Activated CD4-positive, alpha-beta T cell treated with anti-CD3 and anti-CD28 coated beads, Interleukin-2, amount 50 U/mL, for 16 hours (primary cell): ENCODE data around the gene PCDH17.

Experiments
- DNase-seq: peaks from one replicate; pipeline ENCODE4 v3.0.0-alpha.2; 2020

PCDH17 gene

GRCh38 chr13:57637515-57637914 lies 6.0 kb downstream of the PCDH17 start:
- DNase-seq = no peak

- no peak for DNase-seq
These were observed 6.8 kb downstream of the PCDH17 start for GRCh38 chr13:57638186-57638890.

GRCh38 chr13:57640607-57641006 lies 9.1 kb downstream of the PCDH17 start:
- no peak for DNase-seq

- no peak for DNase-seq
These were observed 9.5 kb downstream of the PCDH17 start for GRCh38 chr13:57641051-57641450.

GRCh38 chr13:57644106-57644505 lies 12.6 kb downstream of the PCDH17 start:
- no peak for DNase-seq

GRCh38 chr13:57653229-57653989 lies 21.9 kb downstream of the PCDH17 start:
- DNase-seq = no peak

- DNase-seq = no peak
These were observed 33.9 kb downstream of the PCDH17 start for GRCh38 chr13:57665481-57665880.

GRCh38 chr13:57666131-57666953 lies 34.8 kb downstream of the PCDH17 start:
- no peak for DNase-seq

- DNase-seq = no peak
These were observed 40.6 kb downstream of the PCDH17 start for GRCh38 chr13:57672168-57672567.

GRCh38 chr13:57673197-57673596 lies 41.7 kb downstream of the PCDH17 start:
- no peak for DNase-seq

- DNase-seq = no peak
These were observed 44.0 kb downstream of the PCDH17 start for GRCh38 chr13:57675526-57675925.

GRCh38 chr13:57680609-57681008 lies 49.1 kb downstream of the PCDH17 start:
- no peak for DNase-seq

GRCh38 chr13:57682128-57682716 lies 50.7 kb downstream of the PCDH17 start:
- DNase-seq = no peak

- DNase-seq = no peak
These were observed 67.3 kb downstream of the PCDH17 start for GRCh38 chr13:57698851-57699250.

GRCh38 chr13:57704031-57704430 lies 72.5 kb downstream of the PCDH17 start:
- DNase-seq = no peak

- DNase-seq = no peak
These were observed 84.8 kb downstream of the PCDH17 start for GRCh38 chr13:57716295-57716694.

- no peak for DNase-seq
These were observed 93.1 kb downstream of the PCDH17 start for GRCh38 chr13:57724486-57725272.

GRCh38 chr13:57725480-57725879 lies 93.9 kb downstream of the PCDH17 start:
- no peak for DNase-seq

GRCh38 chr13:57726981-57727380 lies 95.4 kb downstream of the PCDH17 start:
- DNase-seq = no peak

- DNase-seq = no peak
These were observed 102.8 kb downstream of the PCDH17 start for GRCh38 chr13:57734306-57734705.

GRCh38 chr13:57739089-57739488 lies 107.5 kb downstream of the PCDH17 start:
- no peak for DNase-seq

- no peak for DNase-seq
These were observed 108.1 kb downstream of the PCDH17 start for GRCh38 chr13:57739543-57740190.
